Thyroid gland (tissue), 4 donors: ENCODE results near the gene LARGE1.

Experiments used
- POLR2A ChIP-seq, 2 donors: fragments of 450-650 bp; IDR thresholded peaks; one replicate each; pipeline ENCODE4 v1.6.1; 2017; ENCODE audit warnings: antibody characterized with exemption in 2 of 2, mild to moderate bottlenecking in 2 of 2, moderate library complexity in 1 of 2
- TF ChIP-seq, protein P1 (sequence below), 6 experiments: fragments of 200-600 bp in 3 of 6; fragments of 450-650 bp in 3 of 6; sonication (generic) in 3 of 6; IDR thresholded peaks; one replicate each; pipeline ENCODE4 v1.5.1; 2016 to 2019; ENCODE audit warnings: antibody characterized with exemption in 6 of 6, mild to moderate bottlenecking in 2 of 6, inconsistent platforms in 1 of 6, moderate library complexity in 1 of 6

DNA sequence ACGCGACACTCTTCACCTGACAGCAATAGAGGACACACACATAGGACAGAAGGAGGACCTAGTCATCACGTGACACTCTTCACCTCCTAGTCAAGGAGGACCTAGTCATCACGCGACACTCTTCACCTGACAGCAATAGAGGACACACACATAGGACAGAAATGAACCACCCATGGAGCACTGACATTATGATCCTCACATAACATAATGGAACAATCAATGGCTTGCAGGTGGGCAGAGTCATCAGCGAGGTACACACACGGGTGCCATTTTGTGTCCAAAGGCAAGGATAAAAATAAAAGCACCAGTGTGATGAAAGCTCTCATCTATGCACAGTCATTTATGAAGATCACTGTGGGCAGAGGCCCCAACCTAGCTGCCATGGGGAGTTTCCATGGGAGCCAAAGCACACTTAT lies 354.7 kb downstream of the LARGE1 start:
- no peak for TF ChIP-seq POLR2A (IDR thresholded peaks at IDR 0.05)
- TF ChIP-seq, protein P1, sequence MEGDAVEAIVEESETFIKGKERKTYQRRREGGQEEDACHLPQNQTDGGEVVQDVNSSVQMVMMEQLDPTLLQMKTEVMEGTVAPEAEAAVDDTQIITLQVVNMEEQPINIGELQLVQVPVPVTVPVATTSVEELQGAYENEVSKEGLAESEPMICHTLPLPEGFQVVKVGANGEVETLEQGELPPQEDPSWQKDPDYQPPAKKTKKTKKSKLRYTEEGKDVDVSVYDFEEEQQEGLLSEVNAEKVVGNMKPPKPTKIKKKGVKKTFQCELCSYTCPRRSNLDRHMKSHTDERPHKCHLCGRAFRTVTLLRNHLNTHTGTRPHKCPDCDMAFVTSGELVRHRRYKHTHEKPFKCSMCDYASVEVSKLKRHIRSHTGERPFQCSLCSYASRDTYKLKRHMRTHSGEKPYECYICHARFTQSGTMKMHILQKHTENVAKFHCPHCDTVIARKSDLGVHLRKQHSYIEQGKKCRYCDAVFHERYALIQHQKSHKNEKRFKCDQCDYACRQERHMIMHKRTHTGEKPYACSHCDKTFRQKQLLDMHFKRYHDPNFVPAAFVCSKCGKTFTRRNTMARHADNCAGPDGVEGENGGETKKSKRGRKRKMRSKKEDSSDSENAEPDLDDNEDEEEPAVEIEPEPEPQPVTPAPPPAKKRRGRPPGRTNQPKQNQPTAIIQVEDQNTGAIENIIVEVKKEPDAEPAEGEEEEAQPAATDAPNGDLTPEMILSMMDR (IDR thresholded peaks at IDR 0.05): no peak
